Hematopoietic multipotent progenitor cell treated with erythropoietin and hydrocortisone succinate and interleukin-3 and kit ligand, for 8 days (in vitro differentiated cells): ENCODE data around the gene ERN2.

Source experiments
- DNase-seq: peaks from one replicate; pipeline ENCODE4 v3.0.0-alpha.2; 2015

Gene ERN2

DNA sequence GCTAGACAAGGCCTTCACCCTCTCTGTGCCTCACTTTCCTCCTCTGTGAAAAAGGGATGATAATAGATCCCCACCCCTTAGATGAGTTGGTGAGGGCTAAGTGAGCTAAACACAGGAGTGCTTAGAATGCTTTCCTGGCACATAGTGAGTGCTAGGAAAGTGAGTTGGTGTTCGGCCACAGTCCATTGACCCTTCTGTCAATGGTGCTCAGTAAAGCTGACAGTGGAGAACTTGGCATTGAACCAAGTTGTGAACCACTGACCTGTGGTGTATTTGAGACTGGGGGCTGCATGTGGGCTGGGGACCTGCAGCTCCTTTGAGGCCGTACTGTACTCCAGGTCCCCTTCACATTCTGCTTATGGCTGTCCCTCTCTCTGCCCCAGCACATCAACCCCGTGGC, 29.5 kb downstream of the ERN2 start:
- DNase-seq, result no peak

DNA sequence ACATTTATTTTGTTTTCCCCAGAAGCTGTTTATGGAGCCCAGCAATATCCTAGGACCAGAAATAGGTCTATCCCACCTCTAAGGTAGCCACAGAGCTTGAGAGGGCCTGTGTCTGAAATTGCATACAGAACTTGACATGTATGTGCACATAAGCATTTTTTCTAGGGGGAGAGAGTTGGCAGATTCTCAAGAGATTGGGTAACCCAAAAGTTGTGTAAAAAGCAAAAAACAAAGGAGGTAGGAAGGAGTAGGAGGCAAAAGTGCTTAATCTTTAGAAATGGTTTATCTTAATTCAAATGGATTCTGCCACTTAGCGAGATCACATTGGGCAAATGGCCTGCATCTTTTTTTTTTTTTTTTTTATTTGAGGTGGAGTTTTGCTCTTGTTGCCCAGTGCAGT, 30.8 kb downstream of the ERN2 start:
- no peak for DNase-seq

DNA sequence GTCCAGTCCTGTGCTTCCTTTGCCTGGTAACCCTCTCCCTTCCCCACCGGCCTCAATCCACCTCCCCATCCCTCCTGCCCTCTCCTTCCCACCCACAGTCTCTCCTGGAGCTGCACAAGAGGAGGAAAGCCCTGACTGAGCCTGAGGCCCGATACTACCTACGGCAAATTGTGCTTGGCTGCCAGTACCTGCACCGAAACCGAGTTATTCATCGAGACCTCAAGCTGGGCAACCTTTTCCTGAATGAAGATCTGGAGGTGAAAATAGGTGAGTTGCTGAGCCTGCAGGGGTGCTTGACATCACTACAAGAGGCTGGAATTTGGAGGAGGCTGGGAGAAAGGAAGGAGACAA, 33.1 kb downstream of the ERN2 start:
- DNase-seq, result no peak

DNA sequence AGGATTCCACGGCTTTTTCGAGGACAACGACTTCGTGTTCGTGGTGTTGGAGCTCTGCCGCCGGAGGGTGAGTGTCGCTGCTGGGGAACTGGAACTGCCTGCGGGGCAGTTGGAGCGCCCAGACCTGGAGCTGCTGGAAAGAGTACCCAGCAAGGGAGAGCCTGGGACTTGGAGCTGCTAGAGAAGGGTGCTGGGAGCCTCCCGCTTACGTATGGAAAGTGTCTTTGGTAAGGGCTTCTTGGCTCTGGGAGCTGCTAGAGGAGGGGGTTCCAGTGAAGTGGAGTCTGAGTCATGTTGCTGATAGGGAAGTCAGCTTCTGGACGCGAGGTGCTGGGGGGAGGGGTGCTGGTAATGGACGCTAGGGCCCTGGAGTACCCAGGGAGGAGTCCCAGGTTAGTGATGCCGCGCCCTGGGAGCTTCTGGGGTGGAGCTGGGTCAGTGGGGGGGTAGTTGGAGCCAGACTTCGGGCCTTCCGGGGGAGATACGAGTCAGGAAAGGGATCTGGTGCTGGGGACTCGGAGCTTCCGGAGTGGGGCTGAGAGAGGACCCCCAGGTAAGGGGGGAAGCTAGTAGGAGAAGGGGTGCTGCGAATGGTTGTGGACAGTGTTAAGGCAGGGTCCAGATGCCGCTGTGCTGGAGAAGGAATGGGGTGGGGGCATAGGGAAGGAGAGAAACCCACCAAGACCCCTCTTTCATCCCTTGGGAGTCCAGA, 33.6 kb downstream of the ERN2 start:
- DNase-seq, result peak; percentile 73

- peak; percentile 91 for DNase-seq
These were observed 34.4 kb downstream of the ERN2 start, which contains the start of gene PLK1 for GRCh38 chr16:23678430-23679273. TSS of gene PLK1 (plus strand) at chr16:23678889. CDS start at chr16:23678933, 44 bp downstream.

GRCh38 chr16:23676924-23677480, 36.0 kb downstream of the ERN2 start:
- no peak for DNase-seq

DNA sequence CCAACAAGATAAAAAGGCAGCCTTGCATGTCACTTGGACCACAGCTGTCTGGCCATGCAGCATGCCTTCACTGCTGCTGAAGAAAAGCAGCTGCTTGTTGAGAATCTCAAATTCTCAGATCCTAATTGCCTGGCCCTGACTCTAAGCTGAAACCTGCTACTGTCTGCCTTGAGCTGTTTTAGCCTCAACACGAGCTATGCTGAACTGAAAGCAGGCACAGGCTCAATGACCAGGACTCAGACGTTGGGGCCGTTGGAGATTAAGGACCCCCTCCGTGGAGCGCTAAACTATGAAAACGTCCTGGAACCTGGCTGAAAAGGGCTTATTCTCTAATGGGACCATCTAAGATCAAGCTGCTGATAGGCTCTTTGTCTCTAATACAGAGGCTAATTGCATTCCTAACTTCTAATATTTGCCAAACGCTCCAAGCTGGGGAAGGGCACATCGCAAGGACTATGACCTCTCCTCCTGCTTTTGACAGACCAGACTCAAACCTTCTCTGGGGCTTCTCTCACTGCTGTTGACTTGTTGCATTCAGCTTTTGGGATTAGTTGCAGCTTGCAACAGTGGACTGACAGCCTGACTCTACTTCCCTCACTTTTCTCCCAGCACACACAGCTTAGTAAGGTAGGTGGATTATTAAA, 38.9 kb downstream of the ERN2 start:
- no peak for DNase-seq

GRCh38 chr16:23670137-23670776, 42.8 kb downstream of the ERN2 start:
- DNase-seq, result no peak

GRCh38 chr16:23668873-23669272, 44.1 kb downstream of the ERN2 start:
- DNase-seq, result no peak

DNA sequence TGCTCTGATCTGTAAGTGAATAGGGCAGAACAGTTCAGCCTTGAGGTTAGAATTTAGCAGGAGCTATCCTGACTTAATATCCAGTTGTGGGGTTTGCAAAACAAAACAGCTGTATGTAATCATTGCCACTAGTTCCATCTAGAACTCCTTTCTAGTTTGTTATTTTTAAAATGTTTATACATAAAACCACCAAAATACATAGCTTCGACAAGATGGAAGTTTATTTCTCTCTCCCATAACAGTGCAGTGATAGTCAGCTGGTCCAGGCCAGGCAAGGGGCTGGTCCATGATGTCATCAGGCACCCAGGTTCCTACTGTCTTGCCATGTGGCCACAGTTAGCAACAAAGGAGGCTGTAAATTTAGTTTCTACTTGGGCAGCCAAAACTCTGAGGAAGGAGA, 44.8 kb downstream of the ERN2 start:
- no peak for DNase-seq

- DNase-seq, result peak; percentile 55
These were observed 45.7 kb downstream of the ERN2 start for GRCh38 chr16:23667355-23667659.

DNA sequence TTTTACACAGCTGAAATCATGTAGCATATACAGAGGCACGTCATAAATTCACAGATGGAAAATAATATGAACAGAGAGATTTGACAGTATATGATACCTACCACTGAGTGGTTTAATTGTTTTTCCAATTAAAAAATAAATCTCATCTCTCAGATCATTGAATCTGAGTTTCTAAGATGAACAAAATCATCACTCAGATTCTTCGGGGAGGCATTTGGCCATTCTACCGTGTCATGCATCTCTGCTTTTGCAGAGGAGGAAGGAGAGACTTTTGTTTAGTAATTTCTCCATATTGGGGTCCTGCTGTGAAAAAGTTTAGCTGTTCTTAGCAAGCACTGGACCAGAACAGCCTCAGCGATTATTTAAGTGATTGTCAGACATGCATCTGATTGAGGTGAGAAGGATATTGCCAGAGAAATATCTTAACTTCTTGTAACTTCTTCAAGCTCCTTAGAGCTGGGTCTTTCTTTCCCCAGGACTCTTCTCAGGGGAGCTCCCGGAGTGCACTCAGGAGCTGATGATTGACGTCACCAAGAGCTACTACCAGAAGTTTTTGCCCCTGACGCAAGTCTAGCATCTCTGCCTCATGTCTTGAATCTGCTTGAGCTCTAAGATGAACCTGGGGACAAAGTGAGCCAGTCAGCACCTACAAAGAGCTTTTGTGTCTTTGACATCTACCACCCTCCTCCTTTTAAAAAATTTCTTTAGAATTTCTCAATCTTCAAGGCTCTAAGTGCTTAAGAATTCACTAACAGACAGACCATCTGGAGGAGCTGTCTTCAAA, 46.3 kb downstream of the ERN2 start:
- no peak for DNase-seq

DNA sequence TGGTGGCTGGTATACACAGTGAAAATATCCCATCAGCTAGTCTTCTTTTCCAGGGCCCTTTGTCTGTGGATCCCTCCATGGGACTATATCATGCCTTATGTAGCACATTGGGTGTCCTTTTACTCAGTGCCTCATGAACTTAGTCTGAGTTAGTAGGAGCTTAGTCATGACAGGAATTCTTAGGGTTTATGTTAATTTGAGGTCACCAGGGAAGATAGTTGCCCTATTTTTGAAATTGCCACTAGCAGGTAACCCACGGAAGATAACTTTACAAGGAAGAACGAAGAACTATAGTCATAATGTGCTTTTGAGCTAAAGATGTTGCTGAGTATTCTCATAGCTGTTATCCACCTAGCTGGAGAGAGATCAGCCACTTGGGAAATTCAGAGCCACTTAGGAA, 49.1 kb downstream of the ERN2 start:
- no peak for DNase-seq

GRCh38 chr16:23651943-23652468, 61.0 kb downstream of the ERN2 start:
- DNase-seq, result no peak

- no peak for DNase-seq
These were observed 62.2 kb downstream of the ERN2 start for GRCh38 chr16:23650674-23651416.

DNA sequence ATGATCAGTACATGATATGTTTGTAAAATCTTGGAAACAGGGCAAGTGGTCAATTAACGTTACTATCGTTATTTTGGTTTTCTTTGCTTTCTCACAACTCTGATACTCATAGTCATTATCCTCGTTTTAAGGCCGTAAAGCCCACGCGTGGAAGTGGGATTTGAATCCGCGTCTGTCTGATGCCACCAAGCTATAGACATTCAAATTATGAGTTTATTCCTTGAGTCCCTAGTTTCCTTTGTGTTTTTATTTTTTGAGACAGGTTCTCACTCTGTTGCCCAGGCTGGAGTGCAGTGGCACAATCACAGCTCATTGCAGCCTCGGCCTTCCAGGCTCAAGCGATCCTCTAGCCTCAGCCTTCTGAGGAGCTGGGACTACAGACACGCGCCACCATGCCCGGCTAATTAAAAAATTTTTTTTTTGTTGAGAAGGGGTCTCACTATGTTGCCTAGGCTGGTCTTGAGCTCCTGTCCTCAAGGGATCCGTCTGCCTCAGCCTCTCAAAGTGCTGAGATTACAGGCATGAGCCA, 70.7 kb downstream of the ERN2 start:
- DNase-seq, result no peak

- DNase-seq, result peak; percentile 97
These were observed 71.9 kb downstream of the ERN2 start, which contains the start of the genes DCTN5 and PALB2 for GRCh38 chr16:23640931-23641765. TSS of gene DCTN5 (plus strand) at chr16:23641466. CDS start at chr16:23641543, 77 bp downstream. TSS of gene PALB2 (minus strand) at chr16:23641310. CDS start at chr16:23641157, 153 bp downstream.

GRCh38 chr16:23640615-23640930, 72.4 kb downstream of the ERN2 start:
- no peak for DNase-seq
